Activated naive CD8-positive, alpha-beta T cell treated with anti-CD3 and anti-CD28 coated beads, Interleukin-2, amount 50 U/mL, for 24 hours (primary cell): ENCODE data around the gene HRH2.

Source experiments
- ATAC-seq: fragments of 150-1000 bp; cut with Tn5 transposase; one replicate; pipeline ENCODE4 v1.10.0; 2021
- DNase-seq: peaks from one replicate; pipeline ENCODE4 v3.0.0; 2021
- H3K27ac Mint-ChIP-seq: one replicate; pipeline ENCODE4 v1.8.0; 2021; ENCODE audit warnings: mild to moderate bottlenecking, mixed read lengths
- H3K27me3 Mint-ChIP-seq: one replicate; pipeline ENCODE4 v1.8.0; 2021; ENCODE audit warnings: mixed read lengths
- H3K36me3 Mint-ChIP-seq: one replicate; pipeline ENCODE4 v1.8.0; 2021; ENCODE audit warnings: low read depth, mixed read lengths
- H3K4me1 Mint-ChIP-seq: one replicate; pipeline ENCODE4 v1.8.0; 2021; ENCODE audit warnings: mixed read lengths
- H3K4me3 Mint-ChIP-seq: one replicate; pipeline ENCODE4 v1.8.0; 2021; ENCODE audit warnings: mild to moderate bottlenecking, moderate library complexity, mixed read lengths
- H3K9me3 Mint-ChIP-seq: one replicate; pipeline ENCODE4 v1.8.0; 2021; ENCODE audit warnings: mixed read lengths

The HRH2 gene

GRCh38 chr5:175697846-175698245, 40.0 kb downstream of the HRH2 start:
- no peak overlapping the region for H3K4me3 Mint-ChIP-seq
- no peak overlapping the region for H3K27ac Mint-ChIP-seq

GRCh38 chr5:175698401-175699115, 40.7 kb downstream of the HRH2 start:
- Mint-ChIP-seq H3K9me3 (peaks cover 4% of the 10 kb centered on the region), H3K36me3 (peaks cover 43% of the 10 kb centered on the region), H3K27ac (no peak overlapping the region), H3K27me3 (peaks cover 2% of the 10 kb centered on the region), H3K4me1 (peaks cover 18% of the 10 kb centered on the region), H3K4me3 (no peak overlapping the region)
- ATAC-seq: no peak
- no peak for DNase-seq

More at GRCh38 chr5:175697846-175698245, 40.0 kb downstream of the HRH2 start:
- H3K36me3 Mint-ChIP-seq: peaks cover 46% of the 10 kb centered on the region
- peaks cover 2% of the 10 kb centered on the region for H3K27me3 Mint-ChIP-seq
- H3K9me3 Mint-ChIP-seq: peaks cover 4% of the 10 kb centered on the region
- ATAC-seq (no peak), DNase-seq (no peak)
- H3K4me1 Mint-ChIP-seq: peaks cover 18% of the 10 kb centered on the region

- Mint-ChIP-seq H3K4me3 (no peak overlapping the region), H3K4me1 (peaks cover 7% of the 10 kb centered on the region), H3K36me3 (peaks cover 39% of the 10 kb centered on the region), H3K9me3 (peaks cover 4% of the 10 kb centered on the region), H3K27me3 (peaks cover 2% of the 10 kb centered on the region), H3K27ac (no peak overlapping the region)
- no peak for DNase-seq
- no peak for ATAC-seq
These were observed 43.1 kb downstream of the HRH2 start for GRCh38 chr5:175700991-175701390.

- Mint-ChIP-seq H3K27ac (no peak overlapping the region), H3K27me3 (peaks cover 2% of the 10 kb centered on the region)
- no peak for ATAC-seq
These were observed 43.9 kb downstream of the HRH2 start for GRCh38 chr5:175701797-175702196.

GRCh38 chr5:175706499-175706898, 48.6 kb downstream of the HRH2 start:
- Mint-ChIP-seq H3K27me3 (peaks cover 2% of the 10 kb centered on the region), H3K36me3 (peaks cover 25% of the 10 kb centered on the region), H3K4me3 (no peak overlapping the region), H3K4me1 (no peaks in the 10 kb centered on the region), H3K9me3 (peaks cover 4% of the 10 kb centered on the region), H3K27ac (no peak overlapping the region)
- DNase-seq (no peak), ATAC-seq (no peak)

More at GRCh38 chr5:175701797-175702196, 43.9 kb downstream of the HRH2 start:
- Mint-ChIP-seq H3K4me3 (no peak overlapping the region), H3K36me3 (peaks cover 39% of the 10 kb centered on the region), H3K4me1 (no peaks in the 10 kb centered on the region), H3K9me3 (peaks cover 4% of the 10 kb centered on the region)
- no peak for DNase-seq

- Mint-ChIP-seq H3K9me3 (no peaks in the 10 kb centered on the region), H3K27me3 (no peaks in the 10 kb centered on the region), H3K4me3 (no peak overlapping the region), H3K36me3 (peaks cover 20% of the 10 kb centered on the region), H3K27ac (no peak overlapping the region), H3K4me1 (no peaks in the 10 kb centered on the region)
- no peak for DNase-seq
- no peak for ATAC-seq
These were observed 50.0 kb downstream of the HRH2 start for GRCh38 chr5:175707751-175708375.

- ATAC-seq (no peak), DNase-seq (no peak)
- Mint-ChIP-seq H3K9me3 (no peaks in the 10 kb centered on the region), H3K36me3 (peaks cover 22% of the 10 kb centered on the region), H3K4me3 (no peak overlapping the region), H3K27me3 (no peaks in the 10 kb centered on the region), H3K27ac (no peak overlapping the region), H3K4me1 (no peaks in the 10 kb centered on the region)
These were observed 51.5 kb downstream of the HRH2 start for GRCh38 chr5:175709276-175709781.

- H3K27me3 Mint-ChIP-seq: no peaks in the 10 kb centered on the region
- no peaks in the 10 kb centered on the region for H3K9me3 Mint-ChIP-seq
- ATAC-seq (no peak), DNase-seq (no peak)
- H3K4me3 Mint-ChIP-seq: no peak overlapping the region
- peaks cover 23% of the 10 kb centered on the region for H3K36me3 Mint-ChIP-seq
- no peaks in the 10 kb centered on the region for H3K4me1 Mint-ChIP-seq
- no peak overlapping the region for H3K27ac Mint-ChIP-seq
These were observed 52.5 kb downstream of the HRH2 start for GRCh38 chr5:175710326-175710725.

GRCh38 chr5:175711031-175711430, 53.2 kb downstream of the HRH2 start:
- DNase-seq (no peak), ATAC-seq (no peak)
- no peak overlapping the region for H3K4me3 Mint-ChIP-seq
- peaks cover 23% of the 10 kb centered on the region for H3K36me3 Mint-ChIP-seq
- no peaks in the 10 kb centered on the region for H3K9me3 Mint-ChIP-seq
- no peaks in the 10 kb centered on the region for H3K27me3 Mint-ChIP-seq
- H3K27ac Mint-ChIP-seq: no peak overlapping the region
- H3K4me1 Mint-ChIP-seq: no peaks in the 10 kb centered on the region

- no peak overlapping the region for H3K27ac Mint-ChIP-seq
- H3K9me3 Mint-ChIP-seq: peaks cover 4% of the 10 kb centered on the region
- peaks cover 25% of the 10 kb centered on the region for H3K36me3 Mint-ChIP-seq
- no peak for DNase-seq
- H3K27me3 Mint-ChIP-seq: no peaks in the 10 kb centered on the region
- no peak for ATAC-seq
- H3K4me3 Mint-ChIP-seq: no peak overlapping the region
- H3K4me1 Mint-ChIP-seq: no peaks in the 10 kb centered on the region
These were observed 53.8 kb downstream of the HRH2 start for GRCh38 chr5:175711472-175712312.

GRCh38 chr5:175712313-175712680, 54.4 kb downstream of the HRH2 start:
- Mint-ChIP-seq H3K4me3 (no peak overlapping the region), H3K4me1 (no peaks in the 10 kb centered on the region), H3K27ac (no peak overlapping the region), H3K9me3 (peaks cover 6% of the 10 kb centered on the region), H3K27me3 (no peaks in the 10 kb centered on the region), H3K36me3 (peaks cover 27% of the 10 kb centered on the region)
- DNase-seq (no peak), ATAC-seq (no peak)

- H3K27me3 Mint-ChIP-seq: no peaks in the 10 kb centered on the region
- H3K36me3 Mint-ChIP-seq: peaks cover 27% of the 10 kb centered on the region
- peaks cover 6% of the 10 kb centered on the region for H3K9me3 Mint-ChIP-seq
- no peak overlapping the region for H3K4me3 Mint-ChIP-seq
- ATAC-seq: no peak
- H3K4me1 Mint-ChIP-seq: no peaks in the 10 kb centered on the region
- DNase-seq: no peak
- no peak overlapping the region for H3K27ac Mint-ChIP-seq
These were observed 54.8 kb downstream of the HRH2 start for GRCh38 chr5:175712681-175713085.

GRCh38 chr5:175713930-175714329, 56.1 kb downstream of the HRH2 start:
- no peak for DNase-seq
- no peak overlapping the region for H3K4me3 Mint-ChIP-seq
- H3K9me3 Mint-ChIP-seq: peaks cover 11% of the 10 kb centered on the region
- peaks cover 2% of the 10 kb centered on the region for H3K27me3 Mint-ChIP-seq
- no peak overlapping the region for H3K27ac Mint-ChIP-seq
- no peak for ATAC-seq
- peaks cover 5% of the 10 kb centered on the region for H3K4me1 Mint-ChIP-seq
- peaks cover 19% of the 10 kb centered on the region for H3K36me3 Mint-ChIP-seq

GRCh38 chr5:175714479-175715085, 56.7 kb downstream of the HRH2 start:
- H3K4me3 Mint-ChIP-seq: no peak overlapping the region

More at GRCh38 chr5:175714479-175715085, 56.7 kb downstream of the HRH2 start:
- ATAC-seq (no peak), DNase-seq (no peak)
- Mint-ChIP-seq H3K36me3 (peaks cover 17% of the 10 kb centered on the region), H3K9me3 (peaks cover 11% of the 10 kb centered on the region), H3K27ac (no peak overlapping the region), H3K4me1 (peaks cover 5% of the 10 kb centered on the region), H3K27me3 (peaks cover 2% of the 10 kb centered on the region)
